Heart left ventricle (tissue), 16 donors: ENCODE data around the gene RGS7. TPM values are rescaled to one million over a fixed set of nuclear protein-coding genes. Genes with fewer than 3 reads are reported as not detected.

Experiments used
- ATAC-seq, 4 donors: fragments of 200-7000 bp; cut with Tn5 transposase; one replicate each; pipeline ENCODE4 v1.9.1; 2020 to 2022; ENCODE audit warnings: moderate library complexity in 4 of 4, mild to moderate bottlenecking in 3 of 4, moderate number of reproducible peaks in 1 of 4
- DNase-seq, 5 donors: peaks; one replicate each; pipeline ENCODE4 v3.0.0-alpha.2; 2020
- H3K27ac ChIP-seq, 12 donors: fragments of 200-600 bp; sonication (generic) in 4 of 12; one replicate each; pipeline versions ENCODE4 v1.5.0 to v1.8.0; 2016 to 2022; ENCODE audit warnings: mild to moderate bottlenecking in 2 of 12
- H3K27me3 ChIP-seq, 9 donors: fragments of 200-600 bp; sonication (generic) in 2 of 9; one replicate each; pipeline versions ENCODE4 v1.5.1 to v1.8.0; 2016 to 2022; ENCODE audit warnings: mild to moderate bottlenecking in 3 of 9
- H3K36me3 ChIP-seq, 9 donors: fragments of 200-600 bp; sonication (generic) in 2 of 9; one replicate each; pipeline versions ENCODE4 v1.5.0 to v1.8.0; 2018 to 2022; ENCODE audit warnings: mild to moderate bottlenecking in 2 of 9
- H3K4me1 ChIP-seq, 12 donors: fragments of 200-600 bp; sonication (generic) in 4 of 12; one replicate each; pipeline versions ENCODE4 v1.5.0 to v1.8.0; 2016 to 2022; ENCODE audit warnings: mild to moderate bottlenecking in 3 of 12
- H3K4me3 ChIP-seq, 12 donors: fragments of 200-600 bp; sonication (generic) in 4 of 12; one replicate each; pipeline versions ENCODE4 v1.5.0 to v1.8.0; 2017 to 2022; ENCODE audit warnings: mild to moderate bottlenecking in 9 of 12, moderate library complexity in 4 of 12
- H3K9me3 ChIP-seq, 12 donors: fragments of 200-600 bp; sonication (generic) in 4 of 12; one replicate each; pipeline versions ENCODE4 v1.5.0 to v1.8.0; 2016 to 2022; ENCODE audit warnings: mild to moderate bottlenecking in 1 of 12
- POLR2A ChIP-seq, 2 donors: fragments of 450-650 bp; IDR thresholded peaks; one replicate each; pipeline ENCODE4 v1.6.1; 2017; ENCODE audit warnings: antibody characterized with exemption in 2 of 2, mild to moderate bottlenecking in 2 of 2, moderate library complexity in 2 of 2
- WGBS, 4 donors: extraction: QIAGEN DNeasy Blood & Tissue Kit in 2 of 4; methylation state at CpG; one replicate each; pipeline versions ENCODE4 v1.1.5 to v1.1.7; 2013 to 2018; 5-methylcytosine and 5-hydroxymethylcytosine counted together
- intact Hi-C, 10 donors: fragments of 100-400 bp; cut with DNase I; formaldehyde crosslinking; loops; one replicate each; pipeline versions ENCODE4 v1.11.1 to v1.14.2; 2022
- polyA plus RNA-seq, 2 donors: library from polyadenylated mRNA; stranded (reverse); fragments of 200-250 nt; gene quantifications; one replicate each; pipeline ENCODE4 v1.2.3, GENCODE V29; 2013
- total RNA-seq, 9 donors: library from RNA; depleted of rRNA in 2 of 9; stranded (reverse); fragments of >200 nt in 2 of 9; fragmentation: NEBNext Ultra II Directional in 3 of 9; extraction: Animal tissue kit (Norgen Biotek cat#: 25700) in 3 of 9; gene quantifications; one replicate each; pipeline versions ENCODE4 v1.1.0 to v1.2.4, GENCODE V29; 2016 to 2023
- TF ChIP-seq, protein P1 (sequence below), 12 donors: fragments of 200-600 bp; sonication (generic) in 4 of 12; IDR thresholded peaks; one replicate each; pipeline versions ENCODE4 v1.5.0 to v1.8.0; 2018 to 2022; ENCODE audit warnings: antibody characterized with exemption in 12 of 12, mild to moderate bottlenecking in 5 of 12
- donor health status: ischemic (EF 13 %, LVEDD 7.1; RV severe dilation, severe dysfunction).
- donor health status: healthy with polysubstance abuse.
- donor health status: DM: no; HTN: yes; CAD: no.
- donor health status: DM: no; HTN: no; CAD: no.
- donor health status: ischemic (EF 25% LVEDD 6.9; RV normal size, moderate dysfunction).
- donor health status: ischemic (EF 25% LVEDD 5.7; RV mildly dilated, moderate dysfunction).
- donor health status: healthy.
- donor health status: DM: yes; HTN: yes; CAD: no.
- donor health status: ischemic (EF 35%, LVEDD 5.7; RV mildly dilated, moderate dysfunction).
- donor health status: nonischemic (EF 11% LVEDD 7.7; RV severe dilation, severe dysfunction).
- donor health status: DM: yes; HTN: yes; CAD: no.
- donor health status: PGD.
- donor health status: ischemic (EF 29% LVEDD 5.4; RV normal size, mild dysfunction).
- donor health status: nonischemic (EF 23%, LVEDD 6.1; RV moderate dilation, normal function).

The RGS7 gene
- total and polyA plus RNA-seq, 11 donors, result not detected

DNA sequence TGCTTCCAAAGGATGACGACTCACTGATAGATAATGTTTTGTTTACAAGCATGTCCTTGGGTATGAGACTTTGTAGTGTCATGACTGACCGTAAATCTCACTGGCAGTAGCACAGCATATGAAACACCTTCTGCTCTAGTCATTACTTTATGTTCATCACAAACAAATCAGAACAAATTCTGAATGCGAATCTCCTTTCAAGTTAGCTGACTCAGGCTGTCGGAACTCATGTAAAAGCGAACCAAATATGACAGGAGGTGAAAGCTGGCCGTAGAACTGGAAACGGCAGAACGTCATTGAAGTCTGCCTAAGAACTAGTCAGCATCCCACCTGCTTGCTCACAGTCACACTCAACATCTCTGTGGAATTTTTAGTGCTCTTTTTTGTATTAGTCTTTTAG is 143.9 kb downstream of the RGS7 start:
- intact Hi-C loops, result no loop called here
- no peak for DNase-seq
- H3K27me3 ChIP-seq, result peaks cover 0 to 5% (median 0%) of the 10 kb centered on the region in 9 donors
- no peak overlapping the region for H3K27ac ChIP-seq
- H3K4me3 ChIP-seq, result no peak overlapping the region
- H3K4me1 ChIP-seq, result no peaks in the 10 kb centered on the region
- no peak for ATAC-seq
- H3K9me3 ChIP-seq, result peaks cover 0 to 13% (median 3%) of the 10 kb centered on the region in 12 donors
- TF ChIP-seq, protein P1, sequence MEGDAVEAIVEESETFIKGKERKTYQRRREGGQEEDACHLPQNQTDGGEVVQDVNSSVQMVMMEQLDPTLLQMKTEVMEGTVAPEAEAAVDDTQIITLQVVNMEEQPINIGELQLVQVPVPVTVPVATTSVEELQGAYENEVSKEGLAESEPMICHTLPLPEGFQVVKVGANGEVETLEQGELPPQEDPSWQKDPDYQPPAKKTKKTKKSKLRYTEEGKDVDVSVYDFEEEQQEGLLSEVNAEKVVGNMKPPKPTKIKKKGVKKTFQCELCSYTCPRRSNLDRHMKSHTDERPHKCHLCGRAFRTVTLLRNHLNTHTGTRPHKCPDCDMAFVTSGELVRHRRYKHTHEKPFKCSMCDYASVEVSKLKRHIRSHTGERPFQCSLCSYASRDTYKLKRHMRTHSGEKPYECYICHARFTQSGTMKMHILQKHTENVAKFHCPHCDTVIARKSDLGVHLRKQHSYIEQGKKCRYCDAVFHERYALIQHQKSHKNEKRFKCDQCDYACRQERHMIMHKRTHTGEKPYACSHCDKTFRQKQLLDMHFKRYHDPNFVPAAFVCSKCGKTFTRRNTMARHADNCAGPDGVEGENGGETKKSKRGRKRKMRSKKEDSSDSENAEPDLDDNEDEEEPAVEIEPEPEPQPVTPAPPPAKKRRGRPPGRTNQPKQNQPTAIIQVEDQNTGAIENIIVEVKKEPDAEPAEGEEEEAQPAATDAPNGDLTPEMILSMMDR (IDR thresholded peaks at IDR 0.05), result no peak
- no peak for TF ChIP-seq POLR2A (IDR thresholded peaks at IDR 0.05)
- H3K36me3 ChIP-seq, result no peaks in the 10 kb centered on the region
- 65 to 72% (median 67%) methylated on average over 8 of the region's 8 CpGs for whole genome bisulfite sequencing, 4 donors

DNA sequence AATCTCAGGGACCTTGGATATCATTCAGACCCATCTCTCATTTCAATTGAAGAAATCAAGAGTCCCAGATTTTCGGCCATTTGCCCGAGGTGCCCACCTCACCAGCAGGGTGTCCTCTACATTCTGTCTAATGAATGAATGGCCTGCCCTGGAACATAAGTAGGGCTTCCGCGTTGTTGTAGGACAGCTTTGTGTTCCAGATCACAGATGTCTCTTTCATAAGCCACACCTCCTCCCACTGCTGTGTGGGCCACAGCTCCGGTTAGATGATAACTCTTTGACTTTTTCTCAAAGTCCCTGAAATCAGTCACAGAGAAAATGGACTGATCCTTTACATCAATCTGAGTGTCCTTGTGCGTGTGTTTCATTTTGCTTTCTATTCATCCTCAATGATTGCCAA is 144.4 kb downstream of the RGS7 start:
- 75 to 84% (median 81%) methylated on average over 6 of the region's 6 CpGs for WGBS, 4 donors
- no peak for ATAC-seq
- intact Hi-C loops, result no loop called here

DNA sequence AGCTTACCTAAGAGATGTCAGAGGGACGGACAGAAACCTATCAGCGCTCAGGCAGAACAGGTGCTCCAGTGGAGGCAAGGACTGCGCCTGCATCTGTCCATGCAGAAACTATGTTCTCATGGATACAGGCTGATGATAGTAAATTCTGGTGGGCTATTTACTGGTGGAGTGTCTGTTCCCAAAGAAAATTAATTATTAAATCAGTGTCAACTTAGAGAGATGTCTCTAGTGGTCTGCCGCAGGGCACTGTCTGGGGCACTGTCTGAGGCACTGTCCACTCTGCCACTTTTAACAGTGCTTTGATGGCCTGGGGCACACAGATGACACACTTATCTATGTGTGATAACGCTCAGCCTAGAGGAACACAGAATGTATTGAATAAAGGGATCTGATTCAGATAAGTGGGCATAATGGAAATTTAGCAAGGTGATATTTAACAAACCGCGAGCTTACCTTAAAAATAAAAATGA is 148.1 kb downstream of the RGS7 start:
- no peak for TF ChIP-seq POLR2A (IDR thresholded peaks at IDR 0.05)
- TF ChIP-seq, protein P1 (IDR thresholded peaks at IDR 0.05), result no peak
- no peaks in the 10 kb centered on the region for H3K4me1 ChIP-seq
- H3K9me3 ChIP-seq, result no peaks in the 10 kb centered on the region
- ATAC-seq (no peak), DNase-seq (no peak)
- intact Hi-C loops, result no loop called here
- 81 to 87% (median 83%) methylated on average over 7 of the region's 7 CpGs for WGBS, 4 donors
- no peak overlapping the region for H3K27ac ChIP-seq
- H3K4me3 ChIP-seq, result no peak overlapping the region
- H3K27me3 ChIP-seq, result peaks cover 0 to 5% (median 0%) of the 10 kb centered on the region in 9 donors
- H3K36me3 ChIP-seq, result no peaks in the 10 kb centered on the region

More for the DNA sequence above, 144.4 kb downstream of the RGS7 start:
- no peak for DNase-seq
- no peak overlapping the region for H3K27ac ChIP-seq
- no peaks in the 10 kb centered on the region for H3K36me3 ChIP-seq
- H3K9me3 ChIP-seq, result peaks cover 0 to 12% (median 2%) of the 10 kb centered on the region in 12 donors
- TF ChIP-seq, protein P1 (IDR thresholded peaks at IDR 0.05), result no peak
- no peak for TF ChIP-seq POLR2A (IDR thresholded peaks at IDR 0.05)
- no peak overlapping the region for H3K4me3 ChIP-seq
- peaks cover 0 to 5% (median 0%) of the 10 kb centered on the region in 9 donors for H3K27me3 ChIP-seq
- no peaks in the 10 kb centered on the region for H3K4me1 ChIP-seq

DNA sequence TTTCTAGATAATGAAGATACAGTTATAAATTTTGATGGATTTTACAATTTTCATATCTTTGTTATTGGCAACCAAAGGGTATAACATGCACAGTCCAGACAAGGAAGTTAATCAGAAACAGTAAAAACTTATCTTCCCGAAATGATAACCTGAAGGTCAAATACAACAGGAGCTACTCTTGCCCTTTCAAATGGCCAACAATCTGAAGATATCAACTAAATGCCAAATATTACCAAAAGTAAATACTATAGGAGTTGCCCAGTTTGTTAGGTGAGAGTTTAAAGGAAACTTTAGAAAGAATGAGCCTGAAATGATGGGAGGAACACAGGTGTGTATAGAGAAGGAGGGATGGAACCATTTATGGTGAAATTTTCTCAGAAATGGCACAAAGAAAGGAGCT is 153.2 kb downstream of the RGS7 start:
- H3K27me3 ChIP-seq, result peaks cover 0 to under 1% (median 0%) of the 10 kb centered on the region in 9 donors
- no peak overlapping the region for H3K4me3 ChIP-seq
- intact Hi-C loops, result no loop called here
- TF ChIP-seq, protein P1 (IDR thresholded peaks at IDR 0.05), result no peak
- no peak for TF ChIP-seq POLR2A (IDR thresholded peaks at IDR 0.05)
- H3K36me3 ChIP-seq, result no peaks in the 10 kb centered on the region
- no peaks in the 10 kb centered on the region for H3K4me1 ChIP-seq
- H3K27ac ChIP-seq, result no peak overlapping the region
- H3K9me3 ChIP-seq, result no peaks in the 10 kb centered on the region
- DNase-seq (no peak), ATAC-seq (no peak)
- WGBS, 4 donors, result 48 to 60% (median 58%) methylated on average over 1 of the region's 1 CpG
